ENCODE data around the gene UGCG. TPM values are rescaled to one million over a fixed set of nuclear protein-coding genes. Genes with fewer than 3 reads are reported as not detected.

The UGCG gene
- total and polyA plus RNA-seq, 7 donors, result 7.2 to 74.6 (median 17.6) TPM

DNA sequence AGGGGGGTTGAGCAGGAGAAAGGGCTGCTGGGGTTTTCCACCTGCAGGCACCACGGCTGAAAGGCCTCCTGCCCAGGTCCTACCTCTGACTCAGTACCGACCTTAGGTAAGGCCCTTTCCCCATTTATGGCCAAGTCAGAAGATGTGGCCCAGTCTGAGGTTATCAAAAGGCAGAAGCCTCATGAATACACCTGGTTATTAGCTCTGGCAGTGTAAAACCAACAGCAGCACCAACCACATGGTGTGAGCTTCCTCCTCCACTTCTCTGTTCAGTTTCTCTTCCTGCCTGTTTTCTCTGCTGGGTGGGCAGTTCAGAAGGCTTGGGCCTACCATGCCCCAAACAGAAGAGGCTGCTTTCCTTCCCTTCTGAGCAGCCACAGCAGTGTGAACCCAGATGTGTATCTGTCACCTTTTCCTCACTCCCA is 86.9 kb downstream of the UGCG start:
- intact Hi-C loops (cut with DNase I), result no loop called here

DNA sequence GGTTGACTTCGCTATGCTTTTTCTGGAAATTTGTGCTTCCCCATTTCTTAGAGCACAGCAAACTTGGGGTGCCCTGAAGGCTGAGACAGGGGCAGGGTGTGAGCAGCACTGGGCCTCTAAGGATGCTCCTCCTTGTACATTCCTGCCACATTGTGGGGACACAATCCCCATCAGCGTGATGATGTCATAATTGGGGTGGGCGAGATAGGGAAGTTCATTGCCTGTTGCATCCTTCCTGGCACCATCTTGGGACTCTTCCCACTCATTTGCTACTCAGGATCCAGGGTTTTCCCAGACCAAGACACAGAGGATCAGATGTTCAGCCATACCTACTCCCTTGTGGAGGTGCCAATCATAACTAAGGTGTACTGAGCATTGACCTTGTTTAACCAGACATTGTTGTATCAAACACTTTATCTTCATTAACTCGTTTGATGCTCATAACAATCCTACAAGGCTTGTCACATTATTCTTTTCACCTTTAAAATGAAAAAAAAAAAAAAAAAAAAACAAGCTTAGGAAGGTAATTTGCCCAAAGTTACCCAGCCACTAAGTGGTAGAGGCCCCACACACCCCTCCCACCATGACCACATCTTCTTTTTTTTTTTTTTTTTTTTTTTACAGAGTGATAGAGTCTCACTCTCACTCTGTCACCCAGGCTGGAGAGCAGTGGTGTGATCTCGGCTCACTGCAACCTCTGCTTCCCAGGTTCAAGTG is 87.6 kb downstream of the UGCG start:
- H3K36me3 ChIP-seq (ENCODE audit: insufficient read depth in 1 of 2, low read depth in 1 of 2), result no peaks in the 10 kb centered on the region
- no peaks in the 10 kb centered on the region for H3K4me1 ChIP-seq
- no peak for ATAC-seq
- no peak for DNase-seq
- no peak overlapping the region for H3K4me3 ChIP-seq
- TF ChIP-seq, protein P1, sequence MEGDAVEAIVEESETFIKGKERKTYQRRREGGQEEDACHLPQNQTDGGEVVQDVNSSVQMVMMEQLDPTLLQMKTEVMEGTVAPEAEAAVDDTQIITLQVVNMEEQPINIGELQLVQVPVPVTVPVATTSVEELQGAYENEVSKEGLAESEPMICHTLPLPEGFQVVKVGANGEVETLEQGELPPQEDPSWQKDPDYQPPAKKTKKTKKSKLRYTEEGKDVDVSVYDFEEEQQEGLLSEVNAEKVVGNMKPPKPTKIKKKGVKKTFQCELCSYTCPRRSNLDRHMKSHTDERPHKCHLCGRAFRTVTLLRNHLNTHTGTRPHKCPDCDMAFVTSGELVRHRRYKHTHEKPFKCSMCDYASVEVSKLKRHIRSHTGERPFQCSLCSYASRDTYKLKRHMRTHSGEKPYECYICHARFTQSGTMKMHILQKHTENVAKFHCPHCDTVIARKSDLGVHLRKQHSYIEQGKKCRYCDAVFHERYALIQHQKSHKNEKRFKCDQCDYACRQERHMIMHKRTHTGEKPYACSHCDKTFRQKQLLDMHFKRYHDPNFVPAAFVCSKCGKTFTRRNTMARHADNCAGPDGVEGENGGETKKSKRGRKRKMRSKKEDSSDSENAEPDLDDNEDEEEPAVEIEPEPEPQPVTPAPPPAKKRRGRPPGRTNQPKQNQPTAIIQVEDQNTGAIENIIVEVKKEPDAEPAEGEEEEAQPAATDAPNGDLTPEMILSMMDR (IDR thresholded peaks at IDR 0.05), result no peak
- intact Hi-C loops (cut with DNase I), result no loop called here
- no peaks in the 10 kb centered on the region for H3K9me3 ChIP-seq
- H3K27me3 ChIP-seq (ENCODE audit: insufficient read depth in 3 of 3, low read length in 2 of 3), result no peaks in the 10 kb centered on the region
- no peak overlapping the region for H3K27ac ChIP-seq
- 94 to 98% (median 95%) methylated on average over 5 of the region's 5 CpGs for WGBS, 3 donors

More for the DNA sequence above, 86.9 kb downstream of the UGCG start:
- WGBS, 3 donors, result 88 to 100% (median 95%) methylated on average over 2 of the region's 2 CpGs
- ATAC-seq, result no peak
- no peaks in the 10 kb centered on the region for H3K36me3 ChIP-seq (ENCODE audit: insufficient read depth in 1 of 2, low read depth in 1 of 2)
- H3K27me3 ChIP-seq (ENCODE audit: insufficient read depth in 3 of 3, low read length in 2 of 3), result no peaks in the 10 kb centered on the region
- no peaks in the 10 kb centered on the region for H3K9me3 ChIP-seq
- TF ChIP-seq, protein P1 (IDR thresholded peaks at IDR 0.05), result no peak
- no peaks in the 10 kb centered on the region for H3K4me1 ChIP-seq
- no peak overlapping the region for H3K27ac ChIP-seq
- DNase-seq, result no peak
- no peak overlapping the region for H3K4me3 ChIP-seq

Other genes with a start within 250 kb of the UGCG start
- 10 to 100 TPM; 12.0 to 22.3 (median 16.4) TPM for gene GNG10, start 235.2 kb upstream of the UGCG start, total RNA-seq
- gene GNG10, start 235.2 kb upstream of the UGCG start, polyA plus RNA-seq, result 10 to 100 TPM; 13.7 to 17.3 (median 14.9) TPM
- under 1 TPM in 1 of 4 donors, not detected in 3; 0.14 TPM for gene SHOC1, start 101.9 kb upstream of the UGCG start, total RNA-seq
- under 1 TPM in 1 of 3 donors, not detected in 2; 0.03 TPM for gene SHOC1, start 101.9 kb upstream of the UGCG start, polyA plus RNA-seq